NCI-H345 (cell line): Measurements from ENCODE around the gene TMEM209.

ENCODE experiments used
- DNase-seq: peaks from one replicate; lab custom pipeline; 2025; lab: John Stamatoyannopoulos, UW

Gene TMEM209

GRCh38 chr7:130143986-130144311 lies 61.3 kb downstream of the TMEM209 start:
- no peak for DNase-seq

DNA sequence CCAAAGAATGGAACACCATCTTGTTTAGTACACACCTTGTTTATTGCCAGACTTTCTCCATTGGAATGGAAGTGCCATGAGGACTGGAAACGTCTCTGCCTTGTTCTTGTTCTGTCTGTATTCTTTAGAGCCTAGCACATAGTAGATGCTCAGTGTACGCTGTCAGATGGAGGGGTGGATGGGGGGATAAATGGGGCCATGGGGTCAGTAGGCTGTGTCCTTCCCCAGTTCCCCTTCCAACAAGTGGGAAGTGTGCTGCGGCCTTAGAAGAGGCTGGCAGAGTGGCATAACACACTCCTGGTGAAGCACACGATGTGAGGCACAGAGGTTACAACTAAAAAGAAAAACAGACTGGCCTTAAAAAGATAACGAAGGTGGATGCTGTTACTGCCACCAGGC lies 61.9 kb downstream of the TMEM209 start:
- DNase-seq: no peak

DNA sequence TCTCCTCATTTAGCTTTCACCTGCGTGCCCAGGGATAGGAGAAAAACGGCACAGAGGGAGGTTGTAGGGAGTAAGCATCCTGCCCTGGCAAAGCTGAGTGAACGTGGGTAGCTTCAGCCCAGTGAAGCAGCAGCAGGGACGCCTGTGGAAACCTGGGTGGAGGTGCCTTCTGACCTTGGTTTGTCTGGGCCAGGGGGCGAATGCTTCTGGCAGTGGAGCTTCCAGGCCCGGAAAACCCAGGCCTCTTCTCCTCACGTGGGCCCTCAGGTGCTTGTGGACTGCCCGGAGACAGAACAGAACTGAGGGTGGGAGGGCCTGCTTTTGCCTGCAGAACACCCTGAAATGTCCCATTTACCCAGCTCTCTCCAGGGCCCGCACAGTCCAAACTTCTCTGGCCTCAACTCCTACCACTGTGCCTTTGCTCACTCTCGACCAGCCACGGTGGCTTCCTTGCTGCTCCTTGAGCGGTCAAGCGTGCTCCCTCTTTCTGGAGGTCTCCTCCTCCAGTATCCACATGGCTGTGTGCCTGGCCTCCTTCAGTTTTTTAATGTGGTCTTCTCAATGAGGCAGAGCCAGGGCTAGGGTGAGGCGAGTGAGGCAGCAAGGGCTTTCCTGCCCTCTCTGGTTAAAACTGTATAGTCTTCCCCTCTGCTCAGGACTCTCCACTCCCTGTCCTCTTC lies 62.4 kb downstream of the TMEM209 start:
- DNase-seq: no peak

GRCh38 chr7:130141884-130142653 lies 63.1 kb downstream of the TMEM209 start:
- no peak for DNase-seq

GRCh38 chr7:130141161-130141883 lies 63.9 kb downstream of the TMEM209 start:
- no peak for DNase-seq

- DNase-seq: no peak
Observed at GRCh38 chr7:130140551-130141160, 64.5 kb downstream of the TMEM209 start.

GRCh38 chr7:130139193-130139960 lies 65.8 kb downstream of the TMEM209 start:
- no peak for DNase-seq

- no peak for DNase-seq
Observed at GRCh38 chr7:130137207-130137606, 68.0 kb downstream of the TMEM209 start.

- DNase-seq: no peak
Observed at GRCh38 chr7:130136579-130137167, 68.5 kb downstream of the TMEM209 start.

DNA sequence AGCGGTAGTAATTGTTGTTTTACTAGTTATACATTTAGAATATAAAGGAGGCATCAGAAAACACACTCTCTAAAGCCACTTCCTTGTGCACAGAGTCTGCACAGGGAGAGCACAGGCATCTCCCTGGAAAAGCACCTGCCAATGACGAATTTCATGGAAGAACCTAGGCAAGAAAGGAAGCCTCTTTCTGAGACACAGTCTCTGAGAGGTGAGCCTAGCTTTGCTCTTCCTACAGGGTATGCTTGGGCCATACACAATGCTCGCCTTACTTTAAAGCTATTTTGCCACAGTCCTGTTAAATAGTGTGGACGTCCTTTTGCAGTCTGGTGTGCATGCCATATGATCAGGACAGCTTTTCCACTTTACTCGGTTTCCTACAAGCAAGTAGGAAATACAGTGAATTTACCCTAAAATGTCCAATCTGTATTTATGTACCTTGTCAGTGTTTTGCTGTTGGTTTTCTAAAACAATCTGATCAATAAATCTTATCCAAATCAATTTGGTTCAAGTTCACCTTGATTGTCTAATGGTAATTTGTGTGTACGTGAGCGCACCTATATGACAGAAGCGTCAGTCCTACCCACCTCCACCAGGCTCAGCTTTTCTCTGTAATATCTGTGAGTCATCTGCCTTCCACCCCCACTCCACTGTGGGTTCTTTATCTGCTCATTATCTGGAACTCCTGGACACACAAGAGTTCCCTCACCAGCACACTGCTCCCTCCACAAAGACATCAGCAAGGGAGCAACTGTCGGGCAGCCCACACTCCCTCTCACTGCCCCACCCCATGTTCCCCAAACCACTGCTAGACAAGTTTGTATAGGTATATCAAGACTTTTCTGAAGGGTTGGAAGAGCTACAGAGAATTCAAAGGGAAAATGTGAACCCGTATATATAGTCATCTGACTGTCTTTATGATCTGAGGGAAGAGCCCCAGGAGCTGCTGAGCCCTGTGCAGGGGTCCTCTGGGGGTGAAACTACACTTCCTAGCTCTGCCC lies 69.7 kb downstream of the TMEM209 start:
- DNase-seq: no peak

GRCh38 chr7:130134726-130135125 lies 70.5 kb downstream of the TMEM209 start:
- no peak for DNase-seq

- no peak for DNase-seq
Observed at GRCh38 chr7:130134106-130134636, 71.0 kb downstream of the TMEM209 start.

DNA sequence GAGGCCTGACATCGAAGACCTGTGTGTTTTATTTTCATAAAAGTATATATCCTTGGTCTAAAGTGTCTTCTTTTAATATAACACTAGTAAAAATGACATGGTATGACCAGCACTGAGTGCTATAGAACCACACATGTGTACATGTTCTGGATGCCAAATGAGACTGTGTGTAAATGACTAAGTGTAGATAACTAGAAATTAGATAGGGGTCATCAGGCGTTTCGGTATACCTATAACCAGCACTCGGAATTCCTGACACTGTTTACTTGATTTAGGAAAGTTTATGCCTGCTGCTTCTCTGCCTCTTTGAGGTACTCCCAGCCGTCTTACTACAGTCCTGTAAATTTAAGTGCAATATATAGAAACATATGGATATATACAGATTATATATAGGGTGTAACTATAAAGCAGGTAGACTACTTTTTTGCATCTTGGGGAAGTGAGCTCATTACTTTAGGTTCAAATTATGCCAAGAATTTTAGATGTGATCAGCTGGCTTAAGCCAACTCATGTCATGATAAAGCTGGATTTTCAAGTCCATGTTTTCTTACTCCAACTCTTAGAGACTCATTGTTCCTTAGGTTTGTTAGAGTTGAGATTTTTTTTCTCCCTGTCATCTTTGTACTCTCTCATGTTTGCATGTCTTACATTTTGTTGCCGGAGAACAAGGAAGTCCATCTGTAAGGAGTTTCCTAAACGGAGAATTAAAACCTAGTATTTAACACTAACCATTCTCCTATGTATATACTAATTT lies 72.0 kb downstream of the TMEM209 start:
- no peak for DNase-seq

DNA sequence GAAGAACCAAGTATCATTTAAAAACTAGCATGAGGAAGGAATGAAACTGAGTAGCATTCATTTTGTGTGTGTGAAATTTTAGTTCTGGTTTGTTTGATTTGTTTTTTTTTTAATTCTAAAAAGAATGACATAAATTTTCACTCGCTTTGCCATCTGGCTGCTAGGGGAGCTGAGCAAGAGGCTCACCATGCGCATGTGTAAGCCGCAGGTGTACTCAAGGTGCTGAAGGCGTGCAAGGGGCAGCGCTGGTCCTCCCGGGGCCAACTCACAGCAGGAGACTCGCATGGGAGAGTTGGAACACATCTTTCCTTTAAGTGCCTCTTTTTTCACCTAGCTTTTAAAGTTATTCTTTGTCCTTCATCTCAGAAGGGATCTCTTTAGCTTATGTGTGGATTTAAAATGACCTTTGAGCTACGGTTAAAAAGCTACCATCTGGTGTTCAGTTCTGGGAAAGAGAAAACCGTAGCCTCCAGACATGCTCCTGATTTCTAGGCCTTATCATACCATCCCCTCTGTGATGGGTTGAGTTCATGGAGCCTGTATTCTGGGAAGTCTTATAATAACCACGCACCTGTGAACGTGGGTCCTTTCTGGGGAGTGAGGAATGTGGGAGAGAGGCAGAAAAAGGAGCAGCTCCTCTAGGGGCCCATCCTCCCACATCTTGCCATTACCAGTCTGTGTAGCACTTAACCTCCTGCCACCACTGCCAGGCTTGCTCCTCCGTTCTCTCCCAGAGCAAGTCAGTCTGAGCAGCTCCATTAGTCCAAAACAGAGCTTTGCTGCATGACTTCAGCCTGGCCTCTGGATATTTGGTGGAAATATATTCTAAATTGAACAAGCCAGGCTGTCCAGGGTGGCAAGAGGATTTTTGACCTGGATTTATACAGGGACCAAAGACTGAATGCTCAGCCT lies 73.0 kb downstream of the TMEM209 start:
- no peak for DNase-seq

DNA sequence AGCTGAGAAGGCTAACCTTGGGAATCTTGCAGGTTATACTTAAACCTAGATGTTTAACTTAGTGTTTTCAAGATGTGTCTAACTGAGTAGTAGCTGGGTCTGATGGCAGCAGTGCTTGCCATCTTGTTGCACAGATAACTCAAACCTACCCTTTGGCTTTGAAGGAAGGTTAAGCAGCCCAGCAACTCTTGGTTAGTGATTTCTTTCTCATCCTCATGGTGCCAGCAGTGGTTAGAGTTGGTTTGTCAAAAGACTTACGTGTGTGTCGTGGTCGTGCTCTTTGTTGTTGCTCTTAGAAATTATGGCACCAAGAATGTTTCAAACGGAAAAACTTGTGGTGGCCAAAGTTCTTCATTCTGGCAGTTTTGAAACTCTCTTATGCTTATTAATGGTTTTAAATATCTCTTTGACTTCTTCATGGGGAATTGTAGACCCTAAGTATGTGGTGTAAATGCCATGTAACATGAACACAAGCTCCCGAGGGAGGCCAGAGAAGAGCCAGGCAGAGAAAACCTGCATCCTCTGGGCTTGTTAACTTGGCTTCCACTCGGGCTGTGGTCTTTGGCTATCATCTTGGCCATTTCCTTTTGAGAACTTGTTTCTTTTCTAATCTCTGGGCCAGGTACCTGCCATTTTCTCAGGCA lies 73.9 kb downstream of the TMEM209 start:
- no peak for DNase-seq

DNA sequence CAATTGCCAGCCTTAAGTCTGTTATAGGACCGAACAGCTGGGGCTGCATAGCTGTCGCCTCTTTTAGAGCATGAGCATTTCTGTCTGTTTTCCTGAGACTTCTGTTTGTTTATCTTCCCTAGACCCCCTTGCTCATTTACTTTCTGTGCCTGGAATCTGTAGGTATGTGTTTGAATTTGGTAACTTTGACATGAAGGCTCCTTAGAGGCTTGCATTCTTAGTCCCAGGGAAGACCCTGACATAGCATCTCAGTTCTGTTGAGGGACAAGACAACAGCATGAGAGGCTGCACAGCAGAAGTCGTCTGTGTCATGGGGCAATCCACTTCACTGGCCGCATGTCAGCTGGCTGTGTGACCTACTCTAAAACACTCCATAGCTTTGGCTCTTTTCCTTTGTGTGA lies 76.2 kb downstream of the TMEM209 start:
- no peak for DNase-seq

GRCh38 chr7:130127821-130128317 lies 77.3 kb downstream of the TMEM209 start:
- no peak for DNase-seq
